ENCODE data around the gene XCR1.
"Not testable (repeated sequence)": the region's sequence is repeated elsewhere in the genome, so short reads cannot be mapped to it uniquely, and the experiment has no call there.

XCR1 gene

DNA sequence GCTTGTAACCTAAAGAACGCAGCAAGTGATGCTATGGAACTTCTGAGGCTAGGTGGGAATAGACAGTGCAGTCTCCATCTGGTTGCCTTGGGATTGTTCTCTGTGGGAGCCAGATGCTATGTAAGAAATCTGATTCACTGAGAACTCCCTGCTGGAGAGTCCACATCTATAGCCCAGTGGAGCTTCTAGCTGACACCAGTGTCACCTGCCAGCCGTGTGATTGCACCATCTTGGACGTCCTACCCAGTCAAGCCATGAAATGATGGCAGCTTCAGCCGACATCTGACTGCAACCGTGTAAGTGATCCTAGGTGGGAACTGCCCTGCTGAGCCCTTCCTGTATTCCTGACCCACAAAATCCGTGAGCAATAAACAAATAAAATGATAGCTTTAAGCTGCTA is 19.2 kb downstream of the XCR1 start:
- Histone ChIP-seq H3K27ac (no peak overlapping the region), H3K4me1 (no peaks in the 10 kb centered on the region), H3K4me2 (ENCODE audit: low read length) (no peak overlapping the region), H3K36me3 (ENCODE audit: control insufficient read depth, insufficient read depth, low read length) (no peaks in the 10 kb centered on the region), H2AFZ (no peak overlapping the region), H3K9ac (no peak overlapping the region), H3K9me3 (ENCODE audit: control insufficient read depth, low read length) (no peaks in the 10 kb centered on the region), H3K4me3 (ENCODE audit: low read depth, low read length) (no peak overlapping the region), H3K27me3 (ENCODE audit: control insufficient read depth, insufficient read depth, low read length) (no peaks in the 10 kb centered on the region), H3K79me2 (no peaks in the 10 kb centered on the region)
- TF ChIP-seq, protein P1, sequence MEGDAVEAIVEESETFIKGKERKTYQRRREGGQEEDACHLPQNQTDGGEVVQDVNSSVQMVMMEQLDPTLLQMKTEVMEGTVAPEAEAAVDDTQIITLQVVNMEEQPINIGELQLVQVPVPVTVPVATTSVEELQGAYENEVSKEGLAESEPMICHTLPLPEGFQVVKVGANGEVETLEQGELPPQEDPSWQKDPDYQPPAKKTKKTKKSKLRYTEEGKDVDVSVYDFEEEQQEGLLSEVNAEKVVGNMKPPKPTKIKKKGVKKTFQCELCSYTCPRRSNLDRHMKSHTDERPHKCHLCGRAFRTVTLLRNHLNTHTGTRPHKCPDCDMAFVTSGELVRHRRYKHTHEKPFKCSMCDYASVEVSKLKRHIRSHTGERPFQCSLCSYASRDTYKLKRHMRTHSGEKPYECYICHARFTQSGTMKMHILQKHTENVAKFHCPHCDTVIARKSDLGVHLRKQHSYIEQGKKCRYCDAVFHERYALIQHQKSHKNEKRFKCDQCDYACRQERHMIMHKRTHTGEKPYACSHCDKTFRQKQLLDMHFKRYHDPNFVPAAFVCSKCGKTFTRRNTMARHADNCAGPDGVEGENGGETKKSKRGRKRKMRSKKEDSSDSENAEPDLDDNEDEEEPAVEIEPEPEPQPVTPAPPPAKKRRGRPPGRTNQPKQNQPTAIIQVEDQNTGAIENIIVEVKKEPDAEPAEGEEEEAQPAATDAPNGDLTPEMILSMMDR (IDR thresholded peaks at IDR 0.05), result no peak

DNA sequence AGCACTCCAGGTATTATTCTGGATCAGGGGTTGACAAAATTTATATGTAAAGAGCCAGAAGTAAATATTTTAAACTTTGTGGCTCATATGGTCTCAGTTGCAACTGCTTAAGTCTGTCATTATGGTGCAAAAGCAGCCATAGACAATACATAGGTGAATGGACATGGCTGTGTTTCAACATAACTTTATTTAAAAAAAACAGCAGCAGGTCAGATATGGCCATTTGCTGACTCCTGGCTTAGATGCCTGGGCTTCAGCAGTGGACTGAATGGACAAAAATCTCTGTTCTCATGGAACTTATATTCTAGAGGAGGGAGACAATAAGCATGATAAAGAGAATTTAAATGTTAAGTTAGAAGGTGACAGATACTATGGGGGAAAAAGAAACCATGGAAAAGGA is 20.0 kb downstream of the XCR1 start:
- TF ChIP-seq, protein P1 (IDR thresholded peaks at IDR 0.05), result no peak
- H2AFZ ChIP-seq, result no peak overlapping the region
- no peak overlapping the region for H3K27ac ChIP-seq
- H3K27me3 ChIP-seq (ENCODE audit: control insufficient read depth, insufficient read depth, low read length), result no peaks in the 10 kb centered on the region
- no peak overlapping the region for H3K4me2 ChIP-seq (ENCODE audit: low read length)
- H3K4me1 ChIP-seq, result no peaks in the 10 kb centered on the region
- H3K4me3 ChIP-seq (ENCODE audit: low read depth, low read length), result no peak overlapping the region
- no peaks in the 10 kb centered on the region for H3K9me3 ChIP-seq (ENCODE audit: control insufficient read depth, low read length)
- H3K79me2 ChIP-seq, result no peaks in the 10 kb centered on the region
- no peak overlapping the region for H3K9ac ChIP-seq
- H3K36me3 ChIP-seq (ENCODE audit: control insufficient read depth, insufficient read depth, low read length), result no peaks in the 10 kb centered on the region

DNA sequence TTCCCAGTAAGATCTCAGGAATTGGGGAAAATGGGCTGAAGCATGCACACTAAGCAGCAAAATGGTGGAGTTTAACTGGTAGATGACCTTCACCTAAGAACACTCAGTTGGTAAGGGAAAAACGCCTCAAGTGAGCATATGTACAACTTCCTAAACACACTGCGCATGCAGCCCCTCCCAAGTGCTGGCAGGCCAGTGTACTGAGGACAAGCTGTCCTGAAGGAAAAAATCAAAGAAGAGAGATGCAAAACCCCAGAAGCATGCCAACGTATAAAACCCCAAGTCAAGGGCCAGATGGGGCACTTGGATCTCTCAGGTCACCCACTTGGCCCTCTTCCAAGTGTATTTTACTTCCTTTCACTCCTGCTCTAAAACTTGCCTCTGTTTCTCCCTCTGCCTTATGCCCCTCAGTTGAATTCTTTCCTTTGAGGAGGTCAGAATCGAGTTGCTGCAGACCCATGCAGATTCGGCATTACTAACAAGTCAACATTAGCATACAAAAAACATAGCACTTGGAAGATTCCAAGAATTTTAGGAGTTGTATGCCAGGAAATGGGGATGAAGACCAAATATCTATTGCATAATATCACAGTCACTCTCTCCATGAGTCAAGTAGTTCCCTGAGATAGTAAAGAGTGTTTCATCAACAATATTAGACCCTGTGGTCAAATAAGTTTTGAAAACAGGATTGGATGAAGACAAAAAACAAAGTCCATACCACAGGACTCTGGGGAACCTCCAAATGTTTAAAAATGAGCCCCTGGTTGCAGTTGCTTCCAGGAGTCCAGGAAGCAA is 20.8 kb downstream of the XCR1 start:
- no peak overlapping the region for H3K27ac ChIP-seq
- no peaks in the 10 kb centered on the region for H3K9me3 ChIP-seq (ENCODE audit: control insufficient read depth, low read length)
- TF ChIP-seq, protein P1 (IDR thresholded peaks at IDR 0.05), result no peak
- H3K27me3 ChIP-seq (ENCODE audit: control insufficient read depth, insufficient read depth, low read length), result no peaks in the 10 kb centered on the region
- no peak overlapping the region for H3K4me2 ChIP-seq (ENCODE audit: low read length)
- H3K36me3 ChIP-seq (ENCODE audit: control insufficient read depth, insufficient read depth, low read length), result no peaks in the 10 kb centered on the region
- no peaks in the 10 kb centered on the region for H3K4me1 ChIP-seq
- H3K79me2 ChIP-seq, result no peaks in the 10 kb centered on the region
- H3K4me3 ChIP-seq (ENCODE audit: low read depth, low read length), result no peak overlapping the region
- H2AFZ ChIP-seq, result no peak overlapping the region
- H3K9ac ChIP-seq, result no peak overlapping the region

DNA sequence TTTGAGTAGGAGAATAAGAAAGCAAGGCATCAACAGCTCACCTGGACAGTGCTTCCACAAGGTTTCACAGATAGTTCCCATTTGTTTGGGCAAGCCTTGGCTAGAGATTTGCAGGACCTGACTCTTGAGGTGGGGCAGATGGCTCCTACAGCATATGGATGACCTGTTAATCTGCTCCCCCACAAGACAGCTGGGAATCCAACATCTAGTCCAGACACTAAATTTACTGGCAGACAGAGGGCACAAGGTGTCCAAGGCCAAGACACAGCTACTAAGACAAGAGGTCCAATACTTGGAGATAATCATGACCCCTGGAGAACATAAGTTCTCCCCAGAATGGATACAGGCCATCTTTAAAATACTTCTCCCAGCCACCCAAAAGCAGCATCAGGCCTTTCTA is 23.6 kb downstream of the XCR1 start:
- H3K27me3 ChIP-seq (ENCODE audit: control insufficient read depth, insufficient read depth, low read length); H3K9me3 ChIP-seq (ENCODE audit: control insufficient read depth, low read length); H3K9ac ChIP-seq; H2AFZ ChIP-seq; H3K79me2 ChIP-seq; H3K4me3 ChIP-seq (ENCODE audit: low read depth, low read length); H3K4me1 ChIP-seq; H3K27ac ChIP-seq; H3K36me3 ChIP-seq (ENCODE audit: control insufficient read depth, insufficient read depth, low read length); H3K4me2 ChIP-seq (ENCODE audit: low read length): not testable (repeated sequence)

DNA sequence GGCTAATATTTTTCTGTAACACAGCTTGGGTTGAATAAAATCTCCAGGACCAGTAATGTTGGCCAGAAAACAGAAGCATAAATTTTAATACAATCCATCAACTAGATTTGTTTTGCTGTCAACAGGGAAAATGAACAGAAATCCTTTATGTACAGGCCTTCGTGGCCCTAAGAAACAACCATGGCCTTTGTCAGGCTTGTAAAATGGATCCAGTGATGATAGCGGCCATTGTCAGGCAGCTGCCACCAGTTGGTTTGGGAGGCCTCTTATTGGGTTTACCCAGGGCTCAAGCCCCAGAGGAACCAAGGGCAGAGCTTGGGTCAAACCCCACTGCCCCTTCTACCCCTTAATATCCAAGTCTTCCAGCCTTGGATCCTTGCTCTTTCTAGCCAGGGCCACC is 26.1 kb downstream of the XCR1 start:
- Histone ChIP-seq H3K27ac (no peak overlapping the region), H3K4me1 (no peaks in the 10 kb centered on the region), H3K27me3 (ENCODE audit: control insufficient read depth, insufficient read depth, low read length) (no peaks in the 10 kb centered on the region), H3K79me2 (no peaks in the 10 kb centered on the region), H3K4me2 (ENCODE audit: low read length) (no peak overlapping the region), H3K4me3 (ENCODE audit: low read depth, low read length) (no peak overlapping the region), H3K9ac (no peak overlapping the region), H2AFZ (no peak overlapping the region), H3K36me3 (ENCODE audit: control insufficient read depth, insufficient read depth, low read length) (no peaks in the 10 kb centered on the region), H3K9me3 (ENCODE audit: control insufficient read depth, low read length) (no peaks in the 10 kb centered on the region)
- TF ChIP-seq, protein P1 (IDR thresholded peaks at IDR 0.05), result no peak
